OCI-LY3 (cell line): ENCODE results near the gene PCBD2.
"Not testable (repeated sequence)": the region's sequence is repeated elsewhere in the genome, so short reads cannot be mapped to it uniquely, and the experiment has no call there.

Experiments
- H2AFZ ChIP-seq: fragments of 200-600, 300-600 bp; shearing (Covaris generic); 2 replicates; pipeline ENCODE4 v1.6.0; 2014; ENCODE audit warnings: antibody characterized with exemption, low read depth, low read length
- H3K27ac ChIP-seq: fragments of 200-600, 300-600 bp; sonication (generic); 2 replicates; pipeline ENCODE4 v1.5.1; 2014; ENCODE audit warnings: mild to moderate bottlenecking, low read length, moderate library complexity, mixed read lengths
- H3K27me3 ChIP-seq: fragments of 200-600, 300-600 bp; sonication (generic); 2 replicates; pipeline ENCODE4 v1.6.1; 2014; ENCODE audit warnings: low read depth, low read length, mixed read lengths
- H3K36me3 ChIP-seq: fragments of 200-600, 300-600 bp; sonication (generic); replicated peaks from 2 replicates; pipeline ENCODE3; 2014; ENCODE audit warnings: low read depth, low read length, mixed read lengths
- H3K4me1 ChIP-seq: fragments of 300-600, 200-600 bp; sonication (generic); 2 replicates; pipeline ENCODE4 v1.6.1; 2014; ENCODE audit warnings: low read length, mixed read lengths
- H3K4me2 ChIP-seq: fragments of 200-600, 300-600 bp; sonication (generic); 2 replicates; pipeline ENCODE4 v1.6.1; 2014; ENCODE audit warnings: low read length, mixed read lengths
- H3K4me3 ChIP-seq: fragments of 300-600, 200-600 bp; sonication (generic); 2 replicates; pipeline ENCODE4 v1.5.1; 2014; ENCODE audit warnings: antibody characterized with exemption, mild to moderate bottlenecking, low read length, moderate library complexity
- H3K79me2 ChIP-seq: fragments of 300-600, 200-600 bp; shearing (Covaris generic); 2 replicates; pipeline ENCODE4 v1.6.1; 2014; ENCODE audit warnings: mild to moderate bottlenecking, low read length, mixed read lengths
- H3K9ac ChIP-seq: fragments of 300-600, 200-600 bp; shearing (Covaris generic); 2 replicates; pipeline ENCODE4 v1.6.0; 2014; ENCODE audit warnings: mild to moderate bottlenecking, low read length, moderate library complexity
- H3K9me3 ChIP-seq: fragments of 200-600, 300-600 bp; shearing (Covaris generic); 2 replicates; pipeline ENCODE4 v1.6.1; 2014; ENCODE audit warnings: low read length, mixed read lengths; ENCODE audit not compliant: insufficient read depth
- H4K20me1 ChIP-seq: fragments of 200-600, 300-600 bp; sonication (generic); 2 replicates; pipeline ENCODE4 v1.6.1; 2016; ENCODE audit warnings: low read length, mixed read lengths; ENCODE audit not compliant: insufficient read depth
- EZH2phosphoT487 ChIP-seq: fragments of 200-600 bp; shearing (Covaris generic); IDR thresholded peaks from 2 replicates; pipeline ENCODE4 v1.6.1; 2018; ENCODE audit warnings: antibody characterized with exemption, mixed run types, low read depth
- TF ChIP-seq, protein P1 (sequence below): fragments of 200-600, 300-600 bp; sonication (generic); IDR thresholded peaks from 2 replicates; pipeline ENCODE4 v1.5.1; 2014; ENCODE audit warnings: antibody characterized with exemption, low read length, low read depth

Gene PCBD2

GRCh38 chr5:134993161-134993560 lies 88.2 kb downstream of the PCBD2 start:
- Histone ChIP-seq H3K27ac (no peak overlapping the region), H3K9ac (no peak overlapping the region), H3K36me3 (no peaks in the 10 kb centered on the region), H3K4me3 (no peak overlapping the region), H2AFZ (no peak overlapping the region), H4K20me1 (no peaks in the 10 kb centered on the region), H3K9me3 (no peaks in the 10 kb centered on the region), H3K27me3 (no peaks in the 10 kb centered on the region), H3K79me2 (no peaks in the 10 kb centered on the region), H3K4me2 (no peak overlapping the region), H3K4me1 (peaks cover 5% of the 10 kb centered on the region; the same call in 1 of the 2 replicates)
- TF ChIP-seq EZH2phosphoT487, result no peak
- TF ChIP-seq, protein P1, sequence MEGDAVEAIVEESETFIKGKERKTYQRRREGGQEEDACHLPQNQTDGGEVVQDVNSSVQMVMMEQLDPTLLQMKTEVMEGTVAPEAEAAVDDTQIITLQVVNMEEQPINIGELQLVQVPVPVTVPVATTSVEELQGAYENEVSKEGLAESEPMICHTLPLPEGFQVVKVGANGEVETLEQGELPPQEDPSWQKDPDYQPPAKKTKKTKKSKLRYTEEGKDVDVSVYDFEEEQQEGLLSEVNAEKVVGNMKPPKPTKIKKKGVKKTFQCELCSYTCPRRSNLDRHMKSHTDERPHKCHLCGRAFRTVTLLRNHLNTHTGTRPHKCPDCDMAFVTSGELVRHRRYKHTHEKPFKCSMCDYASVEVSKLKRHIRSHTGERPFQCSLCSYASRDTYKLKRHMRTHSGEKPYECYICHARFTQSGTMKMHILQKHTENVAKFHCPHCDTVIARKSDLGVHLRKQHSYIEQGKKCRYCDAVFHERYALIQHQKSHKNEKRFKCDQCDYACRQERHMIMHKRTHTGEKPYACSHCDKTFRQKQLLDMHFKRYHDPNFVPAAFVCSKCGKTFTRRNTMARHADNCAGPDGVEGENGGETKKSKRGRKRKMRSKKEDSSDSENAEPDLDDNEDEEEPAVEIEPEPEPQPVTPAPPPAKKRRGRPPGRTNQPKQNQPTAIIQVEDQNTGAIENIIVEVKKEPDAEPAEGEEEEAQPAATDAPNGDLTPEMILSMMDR, result no peak

GRCh38 chr5:134994560-134995156 lies 89.7 kb downstream of the PCBD2 start:
- Histone ChIP-seq H3K4me1 (peaks cover 5% of the 10 kb centered on the region; the same call in 1 of the 2 replicates), H3K4me3 (no peak overlapping the region), H3K4me2 (no peak overlapping the region), H3K9ac (no peak overlapping the region), H4K20me1 (no peaks in the 10 kb centered on the region), H3K9me3 (no peaks in the 10 kb centered on the region), H3K27me3 (no peaks in the 10 kb centered on the region), H3K36me3 (no peaks in the 10 kb centered on the region), H3K79me2 (no peaks in the 10 kb centered on the region), H2AFZ (no peak overlapping the region), H3K27ac (no peak overlapping the region)
- TF ChIP-seq EZH2phosphoT487, result no peak
- TF ChIP-seq, protein P1, result no peak

- peaks cover 5% of the 10 kb centered on the region; the same call in 1 of the 2 replicates for H3K4me1 ChIP-seq
- no peak for TF ChIP-seq EZH2phosphoT487
- no peaks in the 10 kb centered on the region for H3K9me3 ChIP-seq
- H4K20me1 ChIP-seq, result no peaks in the 10 kb centered on the region
- H3K79me2 ChIP-seq, result no peaks in the 10 kb centered on the region
- no peaks in the 10 kb centered on the region for H3K27me3 ChIP-seq
- H3K4me3 ChIP-seq, result no peak overlapping the region
- no peak overlapping the region for H3K9ac ChIP-seq
- H3K36me3 ChIP-seq, result no peaks in the 10 kb centered on the region
- H3K4me2 ChIP-seq, result no peak overlapping the region
- H2AFZ ChIP-seq, result no peak overlapping the region
- no peak overlapping the region for H3K27ac ChIP-seq
Observed at GRCh38 chr5:134995850-134996402, 91.0 kb downstream of the PCBD2 start.

- H2AFZ ChIP-seq, result no peak overlapping the region
Observed at GRCh38 chr5:134997015-134997414, 92.1 kb downstream of the PCBD2 start.

DNA sequence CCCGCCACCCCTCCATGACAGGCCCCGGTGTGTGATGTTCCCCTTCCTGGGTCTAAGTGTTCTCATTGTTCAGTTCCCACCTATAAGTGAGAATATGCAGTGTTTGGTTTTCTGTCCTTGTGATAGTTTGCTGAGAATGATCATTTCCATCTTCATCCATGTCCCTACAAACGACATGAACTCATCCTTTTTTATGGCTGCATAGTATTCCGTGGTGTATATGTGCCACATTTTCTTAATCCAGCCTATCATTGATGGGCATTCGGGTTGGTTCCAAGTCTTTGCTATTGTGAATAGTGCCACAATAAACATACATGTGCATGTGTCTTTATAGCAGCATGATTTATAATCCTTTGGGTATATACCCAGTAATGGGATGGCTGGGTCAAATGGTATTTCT lies 93.1 kb downstream of the PCBD2 start:
- not testable (repeated sequence) for H3K79me2 ChIP-seq, H3K4me1 ChIP-seq, H3K9me3 ChIP-seq, H4K20me1 ChIP-seq, H3K9ac ChIP-seq, H3K27me3 ChIP-seq, H2AFZ ChIP-seq, H3K4me3 ChIP-seq, H3K4me2 ChIP-seq, H3K36me3 ChIP-seq, H3K27ac ChIP-seq

More at GRCh38 chr5:134997015-134997414, 92.1 kb downstream of the PCBD2 start:
- H4K20me1 ChIP-seq, result no peaks in the 10 kb centered on the region
- no peak for TF ChIP-seq EZH2phosphoT487
- TF ChIP-seq, protein P1, result no peak
- H3K4me2 ChIP-seq, result no peak overlapping the region
- peaks cover 5% of the 10 kb centered on the region; the same call in 1 of the 2 replicates for H3K4me1 ChIP-seq
- no peaks in the 10 kb centered on the region for H3K36me3 ChIP-seq
- no peaks in the 10 kb centered on the region for H3K9me3 ChIP-seq
- H3K79me2 ChIP-seq, result no peaks in the 10 kb centered on the region
- H3K27ac ChIP-seq, result no peak overlapping the region
- no peak overlapping the region for H3K9ac ChIP-seq
- H3K4me3 ChIP-seq, result no peak overlapping the region
- no peaks in the 10 kb centered on the region for H3K27me3 ChIP-seq
